ENCODE data around the gene USP40.

GRCh38 chr2:233489666-233490065 is 76.9 kb downstream of the USP40 start:
- TF ChIP-seq CTCF (IDR thresholded peaks at IDR 0.05; ENCODE audit: borderline replicate concordance, extremely low read depth, low read length, poor library complexity, severe bottlenecking) (no peak), EZH2 (IDR thresholded peaks at IDR 0.05; ENCODE audit: borderline replicate concordance, low read depth, low read length, severe bottlenecking) (no peak)
